LNCAP (cell line): ENCODE data around the gene LEMD2.

Source experiments
- CTCF ChIP-seq: fragments of 450-650 bp; IDR thresholded peaks from 2 replicates; pipeline ENCODE4 v1.5.1; 2017; ENCODE audit warnings: mild to moderate bottlenecking

Gene LEMD2

GRCh38 chr6:33815854-33816253 lies 26.9 kb upstream of the LEMD2 start:
- no peak for TF ChIP-seq CTCF

GRCh38 chr6:33813990-33814985 lies 25.4 kb upstream of the LEMD2 start:
- no peak for TF ChIP-seq CTCF

GRCh38 chr6:33813246-33813904 lies 24.4 kb upstream of the LEMD2 start:
- no peak for TF ChIP-seq CTCF

- peak; percentile 24; the same call in 1 of the 2 replicates for TF ChIP-seq CTCF
These were observed 23.7 kb upstream of the LEMD2 start for GRCh38 chr6:33812669-33813068.

- no peak for TF ChIP-seq CTCF
These were observed 20.7 kb upstream of the LEMD2 start for GRCh38 chr6:33809594-33809993.

- no peak for TF ChIP-seq CTCF
These were observed 19.8 kb upstream of the LEMD2 start for GRCh38 chr6:33808641-33809180.

GRCh38 chr6:33807606-33808005 lies 18.7 kb upstream of the LEMD2 start:
- TF ChIP-seq CTCF, result no peak
